IPS DF 6.9 (cell line): ENCODE data around the gene SLC66A2.

Experiments
- DNase-seq: peaks from one replicate; pipeline ENCODE4 v3.0.0-alpha.2; 2013; ENCODE audit warnings: low read depth, low spot score
- H3K27ac ChIP-seq: one replicate; pipeline ENCODE4 v1.5.1; 2013; ENCODE audit warnings: low read length, control low read depth
- H3K27me3 ChIP-seq: 2 replicates; pipeline ENCODE4 v1.6.1; 2013; ENCODE audit warnings: mild to moderate bottlenecking, low read length; ENCODE audit not compliant: control insufficient read depth, insufficient read depth
- H3K36me3 ChIP-seq: 2 replicates; pipeline ENCODE4 v1.6.1; 2013; ENCODE audit warnings: low read length; ENCODE audit not compliant: control insufficient read depth, insufficient read depth
- H3K4me1 ChIP-seq: 2 replicates; pipeline ENCODE4 v1.6.1; 2013; ENCODE audit warnings: low read length; ENCODE audit not compliant: control insufficient read depth, insufficient read depth
- H3K4me3 ChIP-seq: 2 replicates; pipeline ENCODE4 v1.5.1; 2013; ENCODE audit warnings: mild to moderate bottlenecking, low read length
- H3K9me3 ChIP-seq: 2 replicates; pipeline ENCODE4 v1.6.1; 2013; ENCODE audit warnings: low read length, inconsistent platforms; ENCODE audit not compliant: control insufficient read depth, insufficient read depth
- WGBS: extraction: QIAGEN DNeasy Blood & Tissue Kit; methylation state at CpG from one replicate; pipeline ENCODE4 v1.1.7; 2013; ENCODE audit warnings: mixed read lengths, missing lambda C conversion rate; ENCODE audit not compliant: insufficient read length, insufficient coverage; 5-methylcytosine and 5-hydroxymethylcytosine counted together

Gene SLC66A2

GRCh38 chr18:79889569-79889968, 61.9 kb downstream of the SLC66A2 start:
- H3K27ac ChIP-seq, result no peak overlapping the region
- H3K36me3 ChIP-seq, result no peaks in the 10 kb centered on the region
- no peaks in the 10 kb centered on the region for H3K27me3 ChIP-seq
- no peaks in the 10 kb centered on the region for H3K4me1 ChIP-seq
- H3K4me3 ChIP-seq, result no peak overlapping the region
- no peak for DNase-seq
- peaks cover 2% of the 10 kb centered on the region for H3K9me3 ChIP-seq
- no CpG with 5 or more reads among the region's 14 CpGs for WGBS

DNA sequence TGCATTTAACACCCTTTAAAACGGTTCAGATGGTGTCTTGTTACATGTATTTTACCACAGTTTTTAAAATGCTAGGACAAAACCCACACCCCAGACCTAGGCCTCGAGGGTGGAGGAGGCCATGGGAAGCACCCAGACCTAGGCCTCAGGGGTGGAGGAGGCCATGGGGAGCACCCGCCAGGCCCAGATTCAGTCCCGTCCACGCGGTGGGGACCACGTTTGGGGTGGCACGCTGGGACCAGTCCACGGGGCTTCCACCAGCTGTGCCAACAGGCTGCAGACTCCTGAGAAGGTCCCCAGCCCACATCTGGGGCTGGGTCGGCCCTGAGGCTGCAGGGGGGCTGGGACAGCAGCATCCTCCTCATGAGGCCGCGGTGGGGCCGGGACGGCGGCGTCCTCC, 63.4 kb downstream of the SLC66A2 start:
- Histone ChIP-seq H3K36me3 (no peaks in the 10 kb centered on the region), H3K27me3 (no peaks in the 10 kb centered on the region), H3K27ac (no peak overlapping the region), H3K9me3 (peaks cover 2% of the 10 kb centered on the region), H3K4me1 (no peaks in the 10 kb centered on the region), H3K4me3 (no peak overlapping the region)
- DNase-seq, result no peak
- WGBS, result no CpG with 5 or more reads among the region's 16 CpGs

DNA sequence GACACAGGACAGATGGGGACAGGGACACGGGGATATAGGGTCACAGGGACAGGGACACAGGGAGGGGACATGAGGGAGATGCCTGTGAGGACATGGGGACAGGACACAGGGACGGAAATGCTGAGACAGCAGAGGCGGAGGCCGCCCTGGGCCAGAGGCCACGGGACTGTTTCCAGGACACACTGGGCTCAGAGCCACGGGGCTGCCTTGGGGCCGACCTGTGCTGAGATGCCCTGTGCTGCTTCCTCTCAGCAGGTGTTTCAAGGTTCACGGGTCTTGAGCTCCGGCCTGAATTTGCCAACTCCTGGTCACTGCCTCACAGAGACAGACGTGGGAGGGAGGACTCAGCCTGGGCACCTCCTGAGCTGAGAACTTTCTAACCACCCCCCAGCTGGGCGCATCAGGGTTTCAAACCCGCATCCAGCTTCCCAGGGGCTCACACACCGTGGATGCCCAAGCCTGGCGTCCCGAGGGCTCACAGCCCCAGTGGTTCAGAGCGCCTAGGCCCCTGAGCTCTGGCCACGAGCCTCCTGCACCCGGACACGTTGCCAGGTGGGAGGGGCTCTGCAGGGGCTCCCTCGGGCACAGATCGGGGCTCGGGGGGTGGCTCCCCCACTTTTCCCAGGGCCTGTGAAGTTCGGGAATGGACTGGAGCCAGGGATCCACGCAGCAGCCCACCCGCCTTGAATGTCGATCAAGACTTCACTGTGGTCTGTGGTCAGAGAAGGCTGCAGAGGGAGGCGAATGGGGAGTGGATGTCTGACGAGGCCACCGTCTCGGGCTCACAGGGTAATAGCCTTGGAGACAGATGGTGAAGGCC, 64.1 kb downstream of the SLC66A2 start:
- Histone ChIP-seq H3K27ac (no peak overlapping the region), H3K4me3 (no peak overlapping the region), H3K27me3 (no peaks in the 10 kb centered on the region), H3K9me3 (peaks cover 2% of the 10 kb centered on the region), H3K36me3 (no peaks in the 10 kb centered on the region), H3K4me1 (no peaks in the 10 kb centered on the region)
- no peak for DNase-seq
- no CpG with 5 or more reads among the region's 30 CpGs for WGBS

GRCh38 chr18:79884963-79885728, 66.3 kb downstream of the SLC66A2 start:
- Histone ChIP-seq H3K27me3 (no peaks in the 10 kb centered on the region), H3K27ac (no peak overlapping the region), H3K9me3 (no peaks in the 10 kb centered on the region), H3K4me1 (no peaks in the 10 kb centered on the region), H3K36me3 (no peaks in the 10 kb centered on the region), H3K4me3 (no peak overlapping the region)
- no CpG with 5 or more reads among the region's 25 CpGs for WGBS
- no peak for DNase-seq

DNA sequence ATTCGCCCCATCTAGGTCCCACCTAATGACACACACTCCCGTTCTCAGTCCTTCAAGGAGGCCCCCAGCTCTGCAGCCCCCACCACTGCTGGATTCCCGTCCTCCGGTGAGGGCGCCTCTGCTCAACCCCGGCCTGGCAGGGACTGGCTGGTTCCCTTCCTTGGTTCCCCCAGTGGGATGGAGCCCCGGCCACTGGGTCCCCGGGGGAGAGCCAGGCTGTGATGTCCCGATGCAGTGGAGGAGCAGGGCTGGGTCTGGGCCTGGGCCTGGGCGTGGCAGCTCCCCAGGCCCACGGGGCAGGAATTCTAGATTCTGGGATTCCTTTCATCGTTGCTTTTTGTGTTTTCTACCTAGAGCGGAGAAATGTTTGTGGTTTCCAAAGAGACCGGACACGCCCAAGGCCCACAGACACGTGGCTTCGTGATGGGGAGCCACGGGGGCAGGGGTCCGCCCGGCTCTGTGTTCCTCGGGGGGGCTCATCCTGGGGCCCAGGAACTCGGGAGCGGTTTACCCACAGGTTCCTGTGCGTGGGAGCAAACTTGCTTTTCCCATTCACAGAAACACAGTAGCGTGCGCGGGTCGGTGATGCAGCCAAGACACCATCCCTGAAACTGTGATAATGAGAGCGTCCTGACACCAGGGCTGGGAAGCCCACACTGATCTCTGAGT, 67.0 kb downstream of the SLC66A2 start:
- Histone ChIP-seq H3K4me3 (no peak overlapping the region), H3K27me3 (no peaks in the 10 kb centered on the region), H3K27ac (no peak overlapping the region), H3K9me3 (no peaks in the 10 kb centered on the region), H3K36me3 (no peaks in the 10 kb centered on the region), H3K4me1 (no peaks in the 10 kb centered on the region)
- no CpG with 5 or more reads among the region's 29 CpGs for WGBS
- DNase-seq, result no peak

DNA sequence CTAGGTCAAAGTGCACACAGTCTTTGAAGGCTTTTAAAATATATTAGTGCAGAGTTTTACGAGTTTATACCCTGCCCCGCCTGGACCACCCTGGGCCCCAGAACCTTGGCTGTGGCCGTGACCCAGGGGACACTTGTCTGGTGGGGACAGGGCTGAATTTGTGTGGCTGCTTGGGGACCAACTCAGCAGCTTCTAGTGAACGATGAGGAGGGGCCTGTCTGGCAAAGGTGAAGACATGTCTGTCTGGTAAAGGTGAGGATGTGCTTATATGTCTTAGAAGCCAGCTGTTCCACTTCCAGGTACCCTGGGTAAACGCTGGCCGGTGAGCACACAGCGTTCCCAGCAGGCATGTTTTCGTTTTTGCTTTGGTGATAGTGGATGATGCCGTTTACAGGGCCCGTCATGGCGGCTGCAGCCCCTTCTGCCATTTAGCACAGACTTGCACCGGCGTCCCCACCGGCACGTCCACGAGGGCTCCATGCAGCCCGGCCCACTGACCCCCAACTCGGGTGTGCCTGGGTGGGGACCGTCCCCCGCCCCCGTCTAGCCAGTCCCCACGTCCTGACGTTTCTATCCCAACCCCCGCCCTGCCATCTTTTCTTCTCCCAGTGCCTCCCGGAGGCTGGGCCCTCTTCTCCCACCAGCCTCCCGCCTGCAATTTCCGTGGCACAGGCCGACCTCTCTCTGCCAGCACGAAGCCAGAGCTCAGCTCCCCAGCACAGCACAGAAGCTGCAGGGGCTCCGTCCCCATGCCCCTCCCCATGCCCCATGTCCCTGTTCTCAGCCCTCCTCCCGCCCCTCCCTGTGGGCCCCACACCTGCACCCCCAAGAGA, 67.8 kb downstream of the SLC66A2 start:
- no CpG with 5 or more reads among the region's 31 CpGs for WGBS
- Histone ChIP-seq H3K36me3 (no peaks in the 10 kb centered on the region), H3K27me3 (no peaks in the 10 kb centered on the region), H3K4me1 (no peaks in the 10 kb centered on the region), H3K9me3 (no peaks in the 10 kb centered on the region), H3K27ac (no peak overlapping the region), H3K4me3 (no peak overlapping the region)
- DNase-seq, result no peak

GRCh38 chr18:79882522-79883241, 68.8 kb downstream of the SLC66A2 start:
- Histone ChIP-seq H3K4me1 (no peaks in the 10 kb centered on the region), H3K9me3 (no peaks in the 10 kb centered on the region), H3K27ac (no peak overlapping the region), H3K27me3 (no peaks in the 10 kb centered on the region), H3K36me3 (no peaks in the 10 kb centered on the region), H3K4me3 (no peak overlapping the region)
- no peak for DNase-seq
- no CpG with 5 or more reads among the region's 68 CpGs for WGBS

GRCh38 chr18:79881695-79882094, 69.8 kb downstream of the SLC66A2 start:
- H3K4me3 ChIP-seq, result no peak overlapping the region
- no peaks in the 10 kb centered on the region for H3K4me1 ChIP-seq
- H3K27ac ChIP-seq, result no peak overlapping the region
- H3K36me3 ChIP-seq, result no peaks in the 10 kb centered on the region
- 100% methylated on average over 1 of the region's 11 CpGs for WGBS
- no peaks in the 10 kb centered on the region for H3K9me3 ChIP-seq
- no peak for DNase-seq
- H3K27me3 ChIP-seq, result no peaks in the 10 kb centered on the region

- no peaks in the 10 kb centered on the region; the same call in 1 of the 2 replicates for H3K4me1 ChIP-seq
- H3K27me3 ChIP-seq, result no peaks in the 10 kb centered on the region
- H3K27ac ChIP-seq, result no peak overlapping the region
- H3K4me3 ChIP-seq, result no peak overlapping the region
- no peaks in the 10 kb centered on the region for H3K9me3 ChIP-seq
- H3K36me3 ChIP-seq, result no peaks in the 10 kb centered on the region
- WGBS, result no CpG with 5 or more reads among the region's 12 CpGs
- no peak for DNase-seq
Observed at GRCh38 chr18:79879566-79879965, 71.9 kb downstream of the SLC66A2 start.
